ENCODE measurements around the gene ARHGEF11.

DNA sequence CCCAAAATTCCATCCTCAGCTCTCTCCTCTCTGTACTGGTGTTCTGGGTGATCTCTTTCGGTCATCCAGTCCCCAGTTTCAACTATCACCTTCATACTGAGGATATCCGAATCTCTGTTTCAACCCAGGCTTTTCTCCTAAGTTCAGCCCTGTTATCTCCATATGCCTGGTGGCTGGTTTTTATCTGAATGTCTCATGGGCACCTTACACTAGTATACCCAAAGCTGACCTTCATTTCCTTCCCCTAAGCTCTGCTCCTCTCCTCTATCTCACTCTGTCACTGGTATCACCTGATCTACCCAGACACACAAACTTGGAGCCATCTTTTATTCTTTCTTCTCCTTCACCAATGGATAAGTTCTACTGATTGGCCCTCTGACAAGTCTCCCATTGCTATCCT lies 72.1 kb downstream of the ARHGEF11 start:
- TF ChIP-seq, protein P1, sequence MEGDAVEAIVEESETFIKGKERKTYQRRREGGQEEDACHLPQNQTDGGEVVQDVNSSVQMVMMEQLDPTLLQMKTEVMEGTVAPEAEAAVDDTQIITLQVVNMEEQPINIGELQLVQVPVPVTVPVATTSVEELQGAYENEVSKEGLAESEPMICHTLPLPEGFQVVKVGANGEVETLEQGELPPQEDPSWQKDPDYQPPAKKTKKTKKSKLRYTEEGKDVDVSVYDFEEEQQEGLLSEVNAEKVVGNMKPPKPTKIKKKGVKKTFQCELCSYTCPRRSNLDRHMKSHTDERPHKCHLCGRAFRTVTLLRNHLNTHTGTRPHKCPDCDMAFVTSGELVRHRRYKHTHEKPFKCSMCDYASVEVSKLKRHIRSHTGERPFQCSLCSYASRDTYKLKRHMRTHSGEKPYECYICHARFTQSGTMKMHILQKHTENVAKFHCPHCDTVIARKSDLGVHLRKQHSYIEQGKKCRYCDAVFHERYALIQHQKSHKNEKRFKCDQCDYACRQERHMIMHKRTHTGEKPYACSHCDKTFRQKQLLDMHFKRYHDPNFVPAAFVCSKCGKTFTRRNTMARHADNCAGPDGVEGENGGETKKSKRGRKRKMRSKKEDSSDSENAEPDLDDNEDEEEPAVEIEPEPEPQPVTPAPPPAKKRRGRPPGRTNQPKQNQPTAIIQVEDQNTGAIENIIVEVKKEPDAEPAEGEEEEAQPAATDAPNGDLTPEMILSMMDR (IDR thresholded peaks at IDR 0.05; ENCODE audit: low read depth, low read length) = no peak
- no peak for TF ChIP-seq POLR2A (IDR thresholded peaks at IDR 0.05; ENCODE audit: extremely low read depth, insufficient read length)

Measured in NB4 (cell line).